ENCODE data around the gene NCAM1.

DNA sequence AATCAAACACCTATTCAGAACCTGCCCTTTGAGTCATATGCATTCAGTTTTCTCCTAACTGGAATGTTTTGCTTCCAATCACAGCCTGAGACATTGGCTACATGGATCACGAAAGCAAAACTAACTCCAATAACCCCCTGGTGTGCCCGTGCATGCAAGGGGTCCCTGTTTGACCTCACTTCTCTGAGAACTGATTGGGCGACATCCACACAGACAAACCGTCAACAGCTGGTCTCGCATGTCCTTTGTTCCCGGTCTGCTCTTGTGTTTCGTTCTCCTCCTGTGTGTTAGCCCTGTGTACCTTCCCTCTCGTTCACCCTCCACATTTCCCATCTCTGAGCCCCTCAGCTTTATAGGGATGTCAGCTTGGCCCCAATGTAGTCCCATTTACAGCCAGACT, 286.0 kb downstream of the NCAM1 start:
- TF ChIP-seq, protein P1, sequence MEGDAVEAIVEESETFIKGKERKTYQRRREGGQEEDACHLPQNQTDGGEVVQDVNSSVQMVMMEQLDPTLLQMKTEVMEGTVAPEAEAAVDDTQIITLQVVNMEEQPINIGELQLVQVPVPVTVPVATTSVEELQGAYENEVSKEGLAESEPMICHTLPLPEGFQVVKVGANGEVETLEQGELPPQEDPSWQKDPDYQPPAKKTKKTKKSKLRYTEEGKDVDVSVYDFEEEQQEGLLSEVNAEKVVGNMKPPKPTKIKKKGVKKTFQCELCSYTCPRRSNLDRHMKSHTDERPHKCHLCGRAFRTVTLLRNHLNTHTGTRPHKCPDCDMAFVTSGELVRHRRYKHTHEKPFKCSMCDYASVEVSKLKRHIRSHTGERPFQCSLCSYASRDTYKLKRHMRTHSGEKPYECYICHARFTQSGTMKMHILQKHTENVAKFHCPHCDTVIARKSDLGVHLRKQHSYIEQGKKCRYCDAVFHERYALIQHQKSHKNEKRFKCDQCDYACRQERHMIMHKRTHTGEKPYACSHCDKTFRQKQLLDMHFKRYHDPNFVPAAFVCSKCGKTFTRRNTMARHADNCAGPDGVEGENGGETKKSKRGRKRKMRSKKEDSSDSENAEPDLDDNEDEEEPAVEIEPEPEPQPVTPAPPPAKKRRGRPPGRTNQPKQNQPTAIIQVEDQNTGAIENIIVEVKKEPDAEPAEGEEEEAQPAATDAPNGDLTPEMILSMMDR (IDR thresholded peaks at IDR 0.05 in 4 of 5, conservative IDR thresholded peaks at IDR 0.05 in 1 of 5), result no peak
- no peak for TF ChIP-seq POLR2A (IDR thresholded peaks at IDR 0.05)

Measured in gastrocnemius medialis (tissue), 4 donors.